ENCODE data around the gene ZNF200.

DNA sequence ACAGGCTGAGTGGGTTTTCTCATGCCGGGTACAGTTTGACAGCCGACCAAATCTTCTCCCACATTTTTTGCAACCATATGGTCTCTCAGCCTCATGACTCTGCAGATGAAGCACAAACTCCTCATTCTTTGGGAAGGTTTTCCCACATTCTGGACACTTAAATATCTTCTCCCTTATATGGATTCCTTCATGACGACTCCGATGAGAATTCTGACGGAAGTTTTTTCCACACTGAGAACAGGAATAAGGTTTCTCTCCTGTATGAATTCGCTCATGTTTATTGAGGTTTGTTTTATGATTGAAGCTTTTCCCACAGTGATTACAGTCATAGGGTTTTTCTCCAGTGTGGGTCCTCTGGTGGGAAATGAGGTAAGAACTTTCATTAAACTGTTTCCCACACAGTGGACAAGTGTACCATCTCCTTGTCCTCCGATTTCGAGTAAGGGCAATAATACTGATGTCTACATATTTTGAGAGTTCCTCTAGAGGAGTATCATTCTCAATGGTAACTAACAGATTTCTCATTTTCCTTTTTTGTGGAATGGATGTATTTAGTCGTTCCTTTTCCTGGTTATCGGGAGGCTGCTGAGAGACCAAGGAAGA, 10.9 kb downstream of the ZNF200 start:
- TF ChIP-seq, protein P1, sequence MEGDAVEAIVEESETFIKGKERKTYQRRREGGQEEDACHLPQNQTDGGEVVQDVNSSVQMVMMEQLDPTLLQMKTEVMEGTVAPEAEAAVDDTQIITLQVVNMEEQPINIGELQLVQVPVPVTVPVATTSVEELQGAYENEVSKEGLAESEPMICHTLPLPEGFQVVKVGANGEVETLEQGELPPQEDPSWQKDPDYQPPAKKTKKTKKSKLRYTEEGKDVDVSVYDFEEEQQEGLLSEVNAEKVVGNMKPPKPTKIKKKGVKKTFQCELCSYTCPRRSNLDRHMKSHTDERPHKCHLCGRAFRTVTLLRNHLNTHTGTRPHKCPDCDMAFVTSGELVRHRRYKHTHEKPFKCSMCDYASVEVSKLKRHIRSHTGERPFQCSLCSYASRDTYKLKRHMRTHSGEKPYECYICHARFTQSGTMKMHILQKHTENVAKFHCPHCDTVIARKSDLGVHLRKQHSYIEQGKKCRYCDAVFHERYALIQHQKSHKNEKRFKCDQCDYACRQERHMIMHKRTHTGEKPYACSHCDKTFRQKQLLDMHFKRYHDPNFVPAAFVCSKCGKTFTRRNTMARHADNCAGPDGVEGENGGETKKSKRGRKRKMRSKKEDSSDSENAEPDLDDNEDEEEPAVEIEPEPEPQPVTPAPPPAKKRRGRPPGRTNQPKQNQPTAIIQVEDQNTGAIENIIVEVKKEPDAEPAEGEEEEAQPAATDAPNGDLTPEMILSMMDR (IDR thresholded peaks at IDR 0.05), result no peak
- TF ChIP-seq POLR2A (IDR thresholded peaks at IDR 0.05), result no peak
